ENCODE measurements around the gene SLC66A1. TPM values are rescaled to one million over a fixed set of nuclear protein-coding genes. Genes with fewer than 3 reads are reported as not detected.

The SLC66A1 gene
- total and polyA plus RNA-seq, 7 donors: 8.0 to 25.8 (median 18.0) TPM

DNA sequence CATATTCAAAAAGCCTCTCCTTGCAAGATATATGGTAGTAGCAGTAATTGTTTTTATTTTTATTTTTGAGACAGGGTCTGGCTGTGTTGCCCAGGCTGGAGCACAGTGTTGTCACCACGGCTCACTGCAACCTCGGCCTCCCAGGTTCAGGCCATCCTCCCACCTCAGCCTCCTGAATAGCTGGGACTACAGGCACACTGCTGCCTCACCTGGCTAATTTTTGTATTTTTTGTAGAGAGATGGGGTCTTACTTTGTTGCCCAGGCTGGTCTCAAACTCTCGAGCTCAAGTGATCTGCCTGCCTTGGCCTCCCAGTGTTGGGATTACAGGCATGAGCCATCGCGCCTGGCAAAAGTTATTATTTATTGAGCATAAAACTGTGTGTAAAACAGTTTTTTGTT is 38.4 kb downstream of the SLC66A1 start:
- intact Hi-C loops (cut with DNase I): no loop called here
- WGBS, 3 donors: 96 to 98% (median 98%) methylated on average over 5 of the region's 5 CpGs
- H3K27ac ChIP-seq: no peak overlapping the region
- H3K4me3 ChIP-seq: no peak overlapping the region
- DNase-seq (no peak), ATAC-seq (no peak)
- H3K9me3 ChIP-seq: no peaks in the 10 kb centered on the region
- TF ChIP-seq, protein P1, sequence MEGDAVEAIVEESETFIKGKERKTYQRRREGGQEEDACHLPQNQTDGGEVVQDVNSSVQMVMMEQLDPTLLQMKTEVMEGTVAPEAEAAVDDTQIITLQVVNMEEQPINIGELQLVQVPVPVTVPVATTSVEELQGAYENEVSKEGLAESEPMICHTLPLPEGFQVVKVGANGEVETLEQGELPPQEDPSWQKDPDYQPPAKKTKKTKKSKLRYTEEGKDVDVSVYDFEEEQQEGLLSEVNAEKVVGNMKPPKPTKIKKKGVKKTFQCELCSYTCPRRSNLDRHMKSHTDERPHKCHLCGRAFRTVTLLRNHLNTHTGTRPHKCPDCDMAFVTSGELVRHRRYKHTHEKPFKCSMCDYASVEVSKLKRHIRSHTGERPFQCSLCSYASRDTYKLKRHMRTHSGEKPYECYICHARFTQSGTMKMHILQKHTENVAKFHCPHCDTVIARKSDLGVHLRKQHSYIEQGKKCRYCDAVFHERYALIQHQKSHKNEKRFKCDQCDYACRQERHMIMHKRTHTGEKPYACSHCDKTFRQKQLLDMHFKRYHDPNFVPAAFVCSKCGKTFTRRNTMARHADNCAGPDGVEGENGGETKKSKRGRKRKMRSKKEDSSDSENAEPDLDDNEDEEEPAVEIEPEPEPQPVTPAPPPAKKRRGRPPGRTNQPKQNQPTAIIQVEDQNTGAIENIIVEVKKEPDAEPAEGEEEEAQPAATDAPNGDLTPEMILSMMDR (IDR thresholded peaks at IDR 0.05): no peak
- H3K27me3 ChIP-seq (ENCODE audit: insufficient read depth in 3 of 3, low read length in 2 of 3): no peaks in the 10 kb centered on the region
- peaks cover 9 to 63% of the 10 kb centered on the region in 2 donors for H3K36me3 ChIP-seq (ENCODE audit: insufficient read depth in 1 of 2, low read depth in 1 of 2)
- H3K4me1 ChIP-seq: no peaks in the 10 kb centered on the region

GRCh38 chr1:19351873-19352272 is 39.7 kb downstream of the SLC66A1 start:
- TF ChIP-seq, protein P1 (IDR thresholded peaks at IDR 0.05): no peak
- Histone ChIP-seq H3K9me3 (no peaks in the 10 kb centered on the region), H3K36me3 (ENCODE audit: insufficient read depth in 1 of 2, low read depth in 1 of 2) (peaks cover 15 to 76% of the 10 kb centered on the region in 2 donors), H3K27me3 (ENCODE audit: insufficient read depth in 3 of 3, low read length in 2 of 3) (no peaks in the 10 kb centered on the region), H3K4me3 (no peak overlapping the region), H3K27ac (no peak overlapping the region), H3K4me1 (no peaks in the 10 kb centered on the region)
- DNase-seq (peak in 1 of 2 donors; percentile 74), ATAC-seq (peak in 1 of 4 donors; percentile 20)
- intact Hi-C loops (cut with DNase I): no loop called here
- WGBS, 3 donors: 73 to 75% (median 74%) methylated on average over 10 of the region's 10 CpGs

GRCh38 chr1:19352839-19353238 is 40.7 kb downstream of the SLC66A1 start:
- no peak for ATAC-seq
- H3K27ac ChIP-seq: no peak overlapping the region
- 84 to 86% (median 85%) methylated on average over 14 of the region's 14 CpGs for WGBS, 3 donors

GRCh38 chr1:19353596-19353995 is 41.5 kb downstream of the SLC66A1 start:
- ATAC-seq (no peak), DNase-seq (no peak)
- intact Hi-C loops (cut with DNase I): no loop called here
- H3K27me3 ChIP-seq (ENCODE audit: insufficient read depth in 3 of 3, low read length in 2 of 3): no peaks in the 10 kb centered on the region
- no peaks in the 10 kb centered on the region for H3K9me3 ChIP-seq
- WGBS, 3 donors: 75 to 86% (median 77%) methylated on average over 8 of the region's 8 CpGs
- H3K4me3 ChIP-seq: no peak overlapping the region
- no peaks in the 10 kb centered on the region for H3K4me1 ChIP-seq
- peaks cover 15 to 81% of the 10 kb centered on the region in 2 donors for H3K36me3 ChIP-seq (ENCODE audit: insufficient read depth in 1 of 2, low read depth in 1 of 2)
- TF ChIP-seq, protein P1 (IDR thresholded peaks at IDR 0.05): no peak
- no peak overlapping the region for H3K27ac ChIP-seq

More at GRCh38 chr1:19352839-19353238, 40.7 kb downstream of the SLC66A1 start:
- H3K4me3 ChIP-seq: no peak overlapping the region
- peaks cover 15 to 81% of the 10 kb centered on the region in 2 donors for H3K36me3 ChIP-seq (ENCODE audit: insufficient read depth in 1 of 2, low read depth in 1 of 2)
- no peaks in the 10 kb centered on the region for H3K9me3 ChIP-seq
- no peak for DNase-seq
- H3K27me3 ChIP-seq (ENCODE audit: insufficient read depth in 3 of 3, low read length in 2 of 3): no peaks in the 10 kb centered on the region
- H3K4me1 ChIP-seq: no peaks in the 10 kb centered on the region
- intact Hi-C loops (cut with DNase I): no loop called here
- TF ChIP-seq, protein P1 (IDR thresholded peaks at IDR 0.05): no peak

GRCh38 chr1:19354531-19354981 is 42.4 kb downstream of the SLC66A1 start:
- no peaks in the 10 kb centered on the region for H3K4me1 ChIP-seq
- no peak for DNase-seq
- H3K27ac ChIP-seq: no peak overlapping the region
- WGBS, 3 donors: 63 to 88% (median 80%) methylated on average over 6 of the region's 6 CpGs
- peaks cover 15 to 78% of the 10 kb centered on the region in 2 donors for H3K36me3 ChIP-seq (ENCODE audit: insufficient read depth in 1 of 2, low read depth in 1 of 2)
- H3K4me3 ChIP-seq: no peak overlapping the region
- intact Hi-C loops (cut with DNase I): no loop called here
- H3K9me3 ChIP-seq: no peaks in the 10 kb centered on the region
- ATAC-seq: no peak
- no peaks in the 10 kb centered on the region for H3K27me3 ChIP-seq (ENCODE audit: insufficient read depth in 3 of 3, low read length in 2 of 3)
- TF ChIP-seq, protein P1 (IDR thresholded peaks at IDR 0.05): no peak
